HepG2 (cell line): ENCODE results near the gene ZCCHC3. TPM values are rescaled to one million over a fixed set of nuclear protein-coding genes. Genes with fewer than 3 reads are reported as not detected.

Source experiments
- ATF7-NPFF ChIP-seq: sonication (generic); formaldehyde crosslinking; IDR thresholded peaks from 2 replicates; pipeline ENCODE4 v1.8.1; 2023; ENCODE audit warnings: mild to moderate bottlenecking, low read depth, missing genetic modification reagents, moderate library complexity
- CAMTA2 ChIP-seq: sonication (generic); formaldehyde crosslinking; IDR thresholded peaks from 2 replicates; pipeline ENCODE4 v1.4.0; 2020; ENCODE audit warnings: mild to moderate bottlenecking, missing genetic modification reagents, borderline replicate concordance
- CEBPZ ChIP-seq: IDR thresholded peaks from 2 replicates; pipeline ENCODE4 v1.6.1; 2012; ENCODE audit warnings: low read length, improper control_type of control experiment
- CREBL2 ChIP-seq: sonication (generic); formaldehyde crosslinking; IDR thresholded peaks from 2 replicates; pipeline ENCODE4 v1.8.1; 2023; ENCODE audit warnings: missing genetic modification reagents, mild to moderate bottlenecking, borderline replicate concordance
- DR1 ChIP-seq: sonication (generic); formaldehyde crosslinking; IDR thresholded peaks from 2 replicates; pipeline ENCODE4 v1.8.0; 2021; ENCODE audit warnings: mild to moderate bottlenecking, missing genetic modification reagents, inconsistent platforms
- FOXA3 ChIP-seq: IDR thresholded peaks from 2 replicates; pipeline ENCODE4 v1.6.1; 2016; ENCODE audit warnings: missing genetic modification reagents, missing compliant biosample characterization
- GMEB1 ChIP-seq: sonication (generic); formaldehyde crosslinking; IDR thresholded peaks from 2 replicates; pipeline ENCODE4 v1.5.1; 2020; ENCODE audit warnings: missing genetic modification reagents, mild to moderate bottlenecking, borderline replicate concordance
- HDAC2 ChIP-seq: sonication (generic); formaldehyde crosslinking; IDR thresholded peaks from 2 replicates; pipeline ENCODE4 v1.4.0; 2020; ENCODE audit warnings: missing genetic modification reagents
- HIC2 ChIP-seq: sonication (generic); formaldehyde crosslinking; IDR thresholded peaks from 2 replicates; pipeline ENCODE4 v1.9.0; 2022; ENCODE audit warnings: low read depth, missing genetic modification reagents
- HNF1A ChIP-seq, 2 experiments: sonication (generic) in 1 of 2; formaldehyde crosslinking in 1 of 2; IDR thresholded peaks; 2 replicates each; pipeline versions ENCODE4 v1.4.0 to v1.6.1; 2016 to 2020; ENCODE audit warnings: borderline replicate concordance in 1 of 2, low read depth in 1 of 2, mild to moderate bottlenecking in 1 of 2, missing genetic modification reagents in 1 of 2
- PHF20 ChIP-seq: sonication (generic); formaldehyde crosslinking; IDR thresholded peaks from 2 replicates; pipeline ENCODE4 v1.5.0; 2020; ENCODE audit warnings: mild to moderate bottlenecking, missing genetic modification reagents
- RFXANK ChIP-seq: IDR thresholded peaks from 2 replicates; pipeline ENCODE4 v1.6.1; 2016
- SP5 ChIP-seq: IDR thresholded peaks from 2 replicates; pipeline ENCODE4 v1.6.1; 2016; ENCODE audit warnings: low read depth, borderline replicate concordance
- YY1 ChIP-seq: IDR thresholded peaks from 2 replicates; pipeline ENCODE4 v1.6.1; 2011; ENCODE audit warnings: low read length, low read depth, moderate library complexity, mild to moderate bottlenecking; ENCODE audit not compliant: insufficient read depth, insufficient replicate concordance
- polyA plus RNA-seq, 8 experiments: library from polyadenylated mRNA; depleted of rRNA in 3 of 8; stranded (reverse) in 7 of 8; unstranded in 1 of 8; fragments of >200 nt; fragmentation: Illumina TruSeq in 4 of 8; extraction: Trizol in 4 of 8; gene quantifications; 2 replicates each; pipeline versions ENCODE4 v1.2.1 to v1.2.3, GENCODE V29; 2011 to 2016; ENCODE audit warnings: low read depth in 4 of 8, missing spikeins in 1 of 8, mixed read lengths in 1 of 8; ENCODE audit not compliant: insufficient read depth in 1 of 8
- total RNA-seq, 5 experiments: library from RNA; depleted of rRNA; stranded (reverse); fragments of >200 nt; fragmentation: Illumina TruSeq; extraction: Trizol; gene quantifications; 2 replicates each; pipeline ENCODE4 v1.2.3, GENCODE V29; 2016; ENCODE audit warnings: low read depth in 1 of 5

ZCCHC3 gene
- total and polyA plus RNA-seq, 2 of the 13 experiments (the other 11 are each of a cell fraction or from before 2014, with no cell fraction given) = 46.6 to 63.0 TPM

GRCh38 chr20:327186-328026 is 30.0 kb downstream of the ZCCHC3 start (continued):
- no peak for TF ChIP-seq CEBPZ
- TF ChIP-seq PHF20 (CRISPR knock-in tag) = peak; percentile 33; the same call in 1 of the 2 replicates
- TF ChIP-seq FOXA3 (CRISPR knock-in tag) = peak; percentile 63; the same call in 1 of the 2 replicates
- TF ChIP-seq RFXANK (CRISPR knock-in tag) = peak; percentile 96
- TF ChIP-seq HNF1A (IDR thresholded peaks at IDR 0.05; ENCODE audit: low read depth) = no peak; the same call in 1 of the 2 replicates
- peak; percentile 63 for TF ChIP-seq HNF1A (CRISPR knock-in tag; IDR thresholded peaks at IDR 0.05; ENCODE audit: borderline replicate concordance)
- TF ChIP-seq DR1 (CRISPR knock-in tag) = peak; percentile 69; the same call in 1 of the 2 replicates
- TF ChIP-seq HIC2 (CRISPR knock-in tag) = peak; percentile 32
- 0 out of 2 replicates have a peak, but pooled peaks have one; percentile 59 for TF ChIP-seq CAMTA2 (CRISPR knock-in tag)
- TF ChIP-seq HDAC2 (CRISPR knock-in tag) = no peak
- TF ChIP-seq YY1 = peak; percentile 59
- peak; percentile 88 for TF ChIP-seq SP5 (CRISPR knock-in tag)
- TF ChIP-seq CREBL2 (CRISPR knock-in tag) = 0 out of 2 replicates have a peak, but pooled peaks have one; percentile 64
- TF ChIP-seq ATF7-NPFF (CRISPR knock-in tag) = peak; percentile 69; the same call in 1 of the 2 replicates
- peak; percentile 83 for TF ChIP-seq GMEB1
